ENCODE data around the gene HTR4. TPM values are rescaled to one million over a fixed set of nuclear protein-coding genes. Genes with fewer than 3 reads are reported as not detected.

HTR4 gene
- total and polyA plus RNA-seq, 2 of the 4 experiments (the other 2 are of a cell fraction), result not detected

DNA sequence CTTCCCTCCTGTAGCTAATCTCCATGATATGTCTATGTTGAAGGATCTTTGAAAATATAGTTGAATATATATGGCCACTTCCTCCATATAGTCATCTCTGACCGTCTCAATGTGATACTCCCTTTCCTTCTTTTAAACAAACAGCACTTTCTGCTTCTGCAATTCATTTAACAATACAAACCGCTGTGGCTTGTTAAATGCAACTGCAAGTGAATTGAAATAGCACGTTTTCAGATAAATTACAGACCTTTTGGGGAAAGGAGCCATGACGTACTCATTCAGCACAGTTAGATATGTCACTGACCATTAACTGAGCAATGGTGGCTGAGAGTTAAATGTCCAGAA is 188.1 kb downstream of the HTR4 start:
- H3K4me3 ChIP-seq (ENCODE audit: insufficient read depth, low read depth, low read length), result no peak overlapping the region
- H4K8ac ChIP-seq (ENCODE audit: low read depth in 2 of 2, low read length in 2 of 2), result no peak overlapping the region
- H3K36me3 ChIP-seq (ENCODE audit: control insufficient read depth, insufficient read depth, low read length), result no peaks in the 10 kb centered on the region
- H2AK5ac ChIP-seq (ENCODE audit: low read depth, low read length), result no peak overlapping the region
- POLR2A ChIA-PET (ENCODE audit: unreplicated experiment), result no interaction called here
- H3K9ac ChIP-seq (ENCODE audit: low read depth, low read length), result no peak overlapping the region
- no peak overlapping the region for H4K91ac ChIP-seq (ENCODE audit: insufficient read depth, low read depth, low read length)
- no peak overlapping the region for H3K14ac ChIP-seq (replicated peaks; ENCODE audit: low read depth, low read length)
- no peaks in the 10 kb centered on the region for H3K9me3 ChIP-seq (ENCODE audit: control insufficient read depth, insufficient read depth, low read length)
- no peak overlapping the region for H3K23ac ChIP-seq (ENCODE audit: low read depth, low read length)
- H4K5ac ChIP-seq (ENCODE audit: low read depth, low read length), result no peak overlapping the region
- H3K79me1 ChIP-seq (ENCODE audit: low read depth in 1 of 2, low read length in 2 of 2), result no peaks in the 10 kb centered on the region
- WGBS, 2 experiments (ENCODE audit: extremely low coverage in 2 of 2, insufficient read length in 1 of 2), result no CpG with 5 or more reads among the region's 4 CpGs
- no peak overlapping the region for H2AFZ ChIP-seq (replicated peaks; ENCODE audit: low read length, poor library complexity)
- H2AK9ac ChIP-seq (replicated peaks; ENCODE audit: low read depth, low read length, poor library complexity), result no peak overlapping the region
- no peak overlapping the region for H2BK20ac ChIP-seq (ENCODE audit: low read depth, low read length)
- H3K4ac ChIP-seq (ENCODE audit: low read depth, low read length), result no peak overlapping the region
- no peaks in the 10 kb centered on the region; the same call in 1 of the 2 replicates for H3K27me3 ChIP-seq (ENCODE audit: control insufficient read depth, insufficient read depth, low read length)
- dilution Hi-C loops (cut with HindIII; ENCODE audit: low sequenced_read_pairs, unreplicated experiment), result no loop called here
- H3K27ac ChIP-seq (ENCODE audit: insufficient read depth, low read length), result no peak overlapping the region
- H2BK5ac ChIP-seq (ENCODE audit: low read depth, low read length, poor library complexity, severe bottlenecking), result no peak overlapping the region
- CTCF ChIA-PET, result no interaction called here
- H4K20me1 ChIP-seq (ENCODE audit: insufficient read depth, low read length), result no peaks in the 10 kb centered on the region
- no peak for DNase-seq
- no peak overlapping the region for H3K56ac ChIP-seq (ENCODE audit: extremely low read depth, insufficient read depth, low read length)
- H3K18ac ChIP-seq (ENCODE audit: low read depth, low read length), result no peak overlapping the region
- peaks cover 4% of the 10 kb centered on the region; the same call in 1 of the 2 replicates for H3K4me1 ChIP-seq (ENCODE audit: control insufficient read depth, insufficient read depth, low read length)
- BruUV-seq (replicated peaks), result no TSS peak
- no peaks in the 10 kb centered on the region for H3K9me1 ChIP-seq (ENCODE audit: insufficient read depth, low read length)
- no peak overlapping the region for H2BK120ac ChIP-seq (ENCODE audit: low read depth, low read length)
- TF ChIP-seq FOS (IDR thresholded peaks at IDR 0.05; ENCODE audit: low read depth, low read length) (no peak), MXI1 (IDR thresholded peaks at IDR 0.05; ENCODE audit: borderline replicate concordance, low read depth, low read length) (no peak), RFX5 (IDR thresholded peaks at IDR 0.05; ENCODE audit: low read depth, low read length) (no peak), RCOR1 (IDR thresholded peaks at IDR 0.05; ENCODE audit: insufficient replicate concordance, low read length) (no peak), CHD1 (IDR thresholded peaks at IDR 0.05; ENCODE audit: low read depth, low read length) (no peak), POLR2A (IDR thresholded peaks at IDR 0.05; ENCODE audit: low read depth, low read length) (no peak), NFE2L2 (IDR thresholded peaks at IDR 0.05; ENCODE audit: low read depth, low read length) (no peak), SMC3 (IDR thresholded peaks at IDR 0.05; ENCODE audit: low read depth, low read length) (no peak), CEBPB (IDR thresholded peaks at IDR 0.05; ENCODE audit: low read depth, low read length) (no peak), MAFK (IDR thresholded peaks at IDR 0.05; ENCODE audit: low read depth, low read length) (no peak), RAD21 (IDR thresholded peaks at IDR 0.05; ENCODE audit: low read length) (no peak), MAZ (IDR thresholded peaks at IDR 0.05; ENCODE audit: borderline replicate concordance, low read depth, low read length) (no peak), BHLHE40 (IDR thresholded peaks at IDR 0.05; ENCODE audit: low read depth, low read length) (no peak)
- TF ChIP-seq, protein P1, sequence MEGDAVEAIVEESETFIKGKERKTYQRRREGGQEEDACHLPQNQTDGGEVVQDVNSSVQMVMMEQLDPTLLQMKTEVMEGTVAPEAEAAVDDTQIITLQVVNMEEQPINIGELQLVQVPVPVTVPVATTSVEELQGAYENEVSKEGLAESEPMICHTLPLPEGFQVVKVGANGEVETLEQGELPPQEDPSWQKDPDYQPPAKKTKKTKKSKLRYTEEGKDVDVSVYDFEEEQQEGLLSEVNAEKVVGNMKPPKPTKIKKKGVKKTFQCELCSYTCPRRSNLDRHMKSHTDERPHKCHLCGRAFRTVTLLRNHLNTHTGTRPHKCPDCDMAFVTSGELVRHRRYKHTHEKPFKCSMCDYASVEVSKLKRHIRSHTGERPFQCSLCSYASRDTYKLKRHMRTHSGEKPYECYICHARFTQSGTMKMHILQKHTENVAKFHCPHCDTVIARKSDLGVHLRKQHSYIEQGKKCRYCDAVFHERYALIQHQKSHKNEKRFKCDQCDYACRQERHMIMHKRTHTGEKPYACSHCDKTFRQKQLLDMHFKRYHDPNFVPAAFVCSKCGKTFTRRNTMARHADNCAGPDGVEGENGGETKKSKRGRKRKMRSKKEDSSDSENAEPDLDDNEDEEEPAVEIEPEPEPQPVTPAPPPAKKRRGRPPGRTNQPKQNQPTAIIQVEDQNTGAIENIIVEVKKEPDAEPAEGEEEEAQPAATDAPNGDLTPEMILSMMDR (conservative IDR thresholded peaks at IDR 0.05; ENCODE audit: low read depth, low read length), result no peak
- TF ChIP-seq, protein P2, sequence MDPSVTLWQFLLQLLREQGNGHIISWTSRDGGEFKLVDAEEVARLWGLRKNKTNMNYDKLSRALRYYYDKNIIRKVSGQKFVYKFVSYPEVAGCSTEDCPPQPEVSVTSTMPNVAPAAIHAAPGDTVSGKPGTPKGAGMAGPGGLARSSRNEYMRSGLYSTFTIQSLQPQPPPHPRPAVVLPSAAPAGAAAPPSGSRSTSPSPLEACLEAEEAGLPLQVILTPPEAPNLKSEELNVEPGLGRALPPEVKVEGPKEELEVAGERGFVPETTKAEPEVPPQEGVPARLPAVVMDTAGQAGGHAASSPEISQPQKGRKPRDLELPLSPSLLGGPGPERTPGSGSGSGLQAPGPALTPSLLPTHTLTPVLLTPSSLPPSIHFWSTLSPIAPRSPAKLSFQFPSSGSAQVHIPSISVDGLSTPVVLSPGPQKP (IDR thresholded peaks at IDR 0.05; ENCODE audit: borderline replicate concordance, low read depth, low read length), result no peak
- TF ChIP-seq, protein P3, sequence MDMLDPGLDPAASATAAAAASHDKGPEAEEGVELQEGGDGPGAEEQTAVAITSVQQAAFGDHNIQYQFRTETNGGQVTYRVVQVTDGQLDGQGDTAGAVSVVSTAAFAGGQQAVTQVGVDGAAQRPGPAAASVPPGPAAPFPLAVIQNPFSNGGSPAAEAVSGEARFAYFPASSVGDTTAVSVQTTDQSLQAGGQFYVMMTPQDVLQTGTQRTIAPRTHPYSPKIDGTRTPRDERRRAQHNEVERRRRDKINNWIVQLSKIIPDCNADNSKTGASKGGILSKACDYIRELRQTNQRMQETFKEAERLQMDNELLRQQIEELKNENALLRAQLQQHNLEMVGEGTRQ (IDR thresholded peaks at IDR 0.05; ENCODE audit: low read depth, low read length), result no peak
- in situ Hi-C loops (cut with MboI; ENCODE audit: low sequenced_read_pairs), result no loop called here
- intact Hi-C loops (cut with micrococcal nuclease), result no loop called here
- no peak for ATAC-seq (ENCODE audit: low read depth)
- H2BK15ac ChIP-seq (ENCODE audit: low read depth, low read length), result no peak overlapping the region
- no peak overlapping the region for H3K4me2 ChIP-seq (ENCODE audit: low read depth, low read length)

Measured in IMR-90 (cell line).